ENCODE data around the gene AGTRAP.

AGTRAP gene

GRCh38 chr1:11697893-11698210 lies 38.1 kb upstream of the AGTRAP start:
- TF ChIP-seq TAF1 (IDR thresholded peaks at IDR 0.05; ENCODE audit: borderline replicate concordance, low read depth, low read length) (no peak), POLR2AphosphoS5 (IDR thresholded peaks at IDR 0.05; ENCODE audit: low read depth, low read length) (no peak)
- FAIRE-seq = no peak
- DNase-seq (ENCODE audit: insufficient read length) = no peak

DNA sequence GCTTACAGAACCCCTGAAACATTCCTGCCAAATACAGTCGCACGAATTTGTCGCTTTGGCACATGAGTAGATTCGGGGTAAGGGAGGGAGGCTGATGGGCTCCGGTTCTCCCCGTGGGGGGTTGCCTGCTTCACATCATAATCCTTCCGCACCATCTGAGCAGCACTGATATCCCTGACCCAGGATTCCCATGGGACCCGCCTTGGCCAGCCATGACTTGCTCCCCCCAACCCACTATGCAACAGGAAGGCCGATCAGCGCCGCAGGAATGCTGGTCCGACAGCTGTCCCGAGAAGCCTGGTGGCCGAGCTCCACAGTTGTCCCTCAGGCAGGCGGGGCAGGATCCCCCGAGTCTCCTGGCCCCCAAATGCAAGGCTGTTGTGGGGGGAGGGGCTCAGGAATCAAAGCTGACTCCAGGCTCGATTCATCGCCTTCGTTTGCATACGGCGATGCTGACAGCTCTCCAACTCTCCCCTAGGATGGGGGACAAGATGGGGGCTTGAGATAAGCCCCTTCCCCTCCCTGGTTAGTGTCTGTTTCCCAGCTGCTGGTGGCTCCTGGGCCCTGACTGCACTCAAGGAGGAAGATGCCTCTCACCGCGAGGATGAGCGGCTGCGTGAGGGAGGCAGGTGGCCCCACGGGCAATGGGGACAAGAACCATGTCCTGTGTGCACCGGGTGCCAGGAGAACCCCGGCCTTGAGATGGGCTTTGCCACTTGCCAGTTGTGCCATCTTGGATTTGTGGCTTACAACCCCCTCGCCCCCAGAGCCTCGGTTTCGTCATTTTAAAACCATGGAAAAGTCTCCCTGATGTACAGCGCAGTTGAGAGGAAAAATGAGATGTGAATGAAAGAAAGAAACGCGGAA lies 35.1 kb upstream of the AGTRAP start:
- DNase-seq (ENCODE audit: insufficient read length) (no peak), FAIRE-seq (no peak)
- TF ChIP-seq POLR2A (IDR thresholded peaks at IDR 0.05; ENCODE audit: low read depth, low read length) (no peak), POLR2AphosphoS5 (IDR thresholded peaks at IDR 0.05; ENCODE audit: low read depth, low read length) (no peak), TAF1 (IDR thresholded peaks at IDR 0.05; ENCODE audit: borderline replicate concordance, low read depth, low read length) (no peak)

- TF ChIP-seq POLR2A (IDR thresholded peaks at IDR 0.05; ENCODE audit: low read depth, low read length) (no peak), TAF1 (IDR thresholded peaks at IDR 0.05; ENCODE audit: borderline replicate concordance, low read depth, low read length) (no peak), POLR2AphosphoS5 (IDR thresholded peaks at IDR 0.05; ENCODE audit: low read depth, low read length) (no peak)
- no peak for DNase-seq (ENCODE audit: insufficient read length)
- no peak for FAIRE-seq
These were observed 34.4 kb upstream of the AGTRAP start for GRCh38 chr1:11701551-11701961.

GRCh38 chr1:11701981-11702803 lies 33.7 kb upstream of the AGTRAP start:
- DNase-seq (ENCODE audit: insufficient read length) (no peak), FAIRE-seq (no peak)
- TF ChIP-seq POLR2AphosphoS5 (IDR thresholded peaks at IDR 0.05; ENCODE audit: low read depth, low read length) (no peak), TAF1 (IDR thresholded peaks at IDR 0.05; ENCODE audit: borderline replicate concordance, low read depth, low read length) (no peak), POLR2A (IDR thresholded peaks at IDR 0.05; ENCODE audit: low read depth, low read length) (no peak)

DNA sequence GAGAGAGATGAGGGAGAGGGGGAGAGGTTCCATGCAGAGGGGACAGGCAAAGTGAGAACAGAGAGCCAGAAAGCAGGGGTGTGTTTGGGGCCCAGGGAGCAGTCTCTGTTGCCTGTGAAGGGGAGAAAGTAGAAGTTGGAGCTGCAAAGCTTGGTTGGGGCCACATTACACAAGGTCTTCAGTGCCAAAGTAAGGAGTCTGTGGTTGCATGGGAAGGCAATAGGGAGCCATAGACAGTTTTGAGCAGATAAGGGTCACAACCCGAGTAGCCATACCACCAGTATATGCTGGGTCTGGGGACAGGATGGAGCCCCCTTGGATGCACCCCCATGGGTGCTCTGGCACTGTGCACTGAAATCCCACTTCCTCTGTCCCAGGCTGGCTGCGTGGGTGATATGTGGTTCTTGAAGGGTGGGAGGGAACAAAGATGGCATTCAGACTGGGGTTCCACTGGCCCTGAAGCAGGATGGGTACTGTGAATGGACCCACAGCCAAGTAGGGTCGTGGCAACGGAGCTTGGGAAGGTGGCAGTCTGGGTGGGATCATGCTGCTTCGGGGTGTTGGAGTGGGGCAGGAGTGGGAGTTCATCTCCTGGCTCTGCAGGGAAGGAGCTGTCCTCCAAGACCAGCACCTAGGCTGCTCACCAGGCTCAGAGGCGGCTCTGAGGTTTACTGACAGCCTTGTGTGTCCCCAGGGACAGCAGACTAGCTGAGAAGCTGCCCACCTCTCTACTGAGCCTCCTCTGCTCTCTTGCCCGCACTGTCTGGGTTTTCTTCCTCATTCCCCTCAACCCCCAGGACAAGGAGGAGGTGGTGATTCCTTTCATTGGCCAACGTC lies 32.4 kb upstream of the AGTRAP start:
- TF ChIP-seq TAF1 (IDR thresholded peaks at IDR 0.05; ENCODE audit: borderline replicate concordance, low read depth, low read length) (no peak), POLR2AphosphoS5 (IDR thresholded peaks at IDR 0.05; ENCODE audit: low read depth, low read length) (no peak), POLR2A (IDR thresholded peaks at IDR 0.05; ENCODE audit: low read depth, low read length) (no peak)
- no peak for DNase-seq (ENCODE audit: insufficient read length)
- FAIRE-seq = no peak

DNA sequence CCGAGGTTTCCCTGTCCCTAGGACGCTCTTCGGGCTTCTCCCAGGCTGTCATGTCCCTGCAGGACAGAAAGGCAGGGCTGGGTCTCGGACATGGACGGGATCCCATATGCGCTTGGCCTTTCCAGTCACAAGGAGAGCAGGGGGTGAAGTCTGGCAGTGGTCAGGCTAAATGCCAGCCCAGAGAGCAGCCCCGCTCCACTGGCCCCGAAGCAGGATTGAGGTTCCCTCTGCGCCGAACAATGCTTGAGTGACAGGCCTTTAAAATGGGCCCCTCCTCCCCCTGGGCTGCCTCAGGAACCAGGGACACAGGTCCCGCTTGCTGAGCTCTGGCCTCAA lies 31.8 kb upstream of the AGTRAP start:
- FAIRE-seq = no peak
- TF ChIP-seq POLR2A (IDR thresholded peaks at IDR 0.05; ENCODE audit: low read depth, low read length) = no peak
- TF ChIP-seq TAF1 (IDR thresholded peaks at IDR 0.05; ENCODE audit: borderline replicate concordance, low read depth, low read length) = no peak
- no peak for TF ChIP-seq POLR2AphosphoS5 (IDR thresholded peaks at IDR 0.05; ENCODE audit: low read depth, low read length)

DNA sequence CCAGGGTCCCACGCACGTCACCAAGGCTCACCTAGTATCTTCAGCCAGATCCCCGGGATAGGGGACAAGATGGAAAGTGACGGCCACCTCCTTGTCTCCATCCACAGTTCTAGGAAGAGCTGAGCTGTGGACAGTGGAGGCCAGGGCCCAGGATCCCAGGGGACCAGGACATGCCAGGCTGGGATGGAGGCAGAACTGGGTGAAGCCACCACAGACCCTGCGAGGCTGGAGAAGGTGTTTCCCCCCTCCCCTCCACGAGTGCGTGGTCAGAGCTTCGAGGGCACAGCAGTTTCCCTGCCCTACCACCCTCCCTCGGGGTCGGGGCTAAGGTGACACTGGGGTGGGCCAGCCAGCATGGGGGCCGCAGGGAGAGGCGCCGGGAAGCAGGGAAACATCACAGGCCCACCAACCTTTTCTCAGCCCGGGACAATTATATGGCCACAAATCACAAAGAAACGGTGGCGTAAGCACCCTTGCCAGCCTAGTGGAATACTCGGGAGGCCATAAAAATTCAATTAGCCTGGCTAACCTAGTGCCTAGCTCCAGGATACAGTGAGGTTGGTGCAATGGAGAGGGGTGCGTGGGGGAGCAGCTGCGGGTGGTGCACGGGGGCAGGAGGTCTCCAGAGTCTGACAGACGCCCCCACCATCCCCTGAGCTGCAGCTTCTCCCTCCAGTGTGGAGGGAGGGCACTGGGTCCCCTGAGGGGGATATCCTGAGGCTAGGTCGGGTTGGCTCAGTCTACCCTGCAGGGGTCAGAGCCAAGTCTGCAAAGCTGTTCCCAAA lies 31.1 kb upstream of the AGTRAP start:
- TF ChIP-seq POLR2AphosphoS5 (IDR thresholded peaks at IDR 0.05; ENCODE audit: low read depth, low read length) = no peak
- TF ChIP-seq TAF1 (IDR thresholded peaks at IDR 0.05; ENCODE audit: borderline replicate concordance, low read depth, low read length) = no peak
- no peak for TF ChIP-seq POLR2A (IDR thresholded peaks at IDR 0.05; ENCODE audit: low read depth, low read length)
- FAIRE-seq (no peak), DNase-seq (ENCODE audit: insufficient read length) (no peak)

More for the DNA sequence above, 31.8 kb upstream of the AGTRAP start:
- DNase-seq (ENCODE audit: insufficient read length) = no peak

DNA sequence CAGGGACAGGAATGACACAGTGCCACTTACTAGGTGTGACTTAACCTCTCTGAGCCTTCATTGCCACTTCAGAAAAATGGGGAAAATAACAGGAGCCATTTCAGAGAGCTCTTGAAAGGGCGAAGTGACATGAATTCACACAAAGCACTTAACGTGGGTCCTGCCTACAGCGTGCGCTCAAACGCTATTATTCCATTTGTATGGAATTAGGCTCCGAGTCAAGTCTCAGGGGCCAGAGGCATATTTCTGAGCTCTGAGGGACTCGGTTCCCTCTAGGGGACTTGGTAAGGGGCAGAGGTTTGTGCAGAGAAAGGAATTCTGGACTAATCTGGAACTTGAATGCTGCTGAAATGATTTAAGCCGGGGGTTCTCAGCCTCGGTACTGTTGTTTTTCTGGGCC lies 30.3 kb upstream of the AGTRAP start:
- TF ChIP-seq POLR2AphosphoS5 (IDR thresholded peaks at IDR 0.05; ENCODE audit: low read depth, low read length) = no peak
- no peak for TF ChIP-seq TAF1 (IDR thresholded peaks at IDR 0.05; ENCODE audit: borderline replicate concordance, low read depth, low read length)
- TF ChIP-seq POLR2A (IDR thresholded peaks at IDR 0.05; ENCODE audit: low read depth, low read length) = no peak
- FAIRE-seq (no peak), DNase-seq (ENCODE audit: insufficient read length) (no peak)

DNA sequence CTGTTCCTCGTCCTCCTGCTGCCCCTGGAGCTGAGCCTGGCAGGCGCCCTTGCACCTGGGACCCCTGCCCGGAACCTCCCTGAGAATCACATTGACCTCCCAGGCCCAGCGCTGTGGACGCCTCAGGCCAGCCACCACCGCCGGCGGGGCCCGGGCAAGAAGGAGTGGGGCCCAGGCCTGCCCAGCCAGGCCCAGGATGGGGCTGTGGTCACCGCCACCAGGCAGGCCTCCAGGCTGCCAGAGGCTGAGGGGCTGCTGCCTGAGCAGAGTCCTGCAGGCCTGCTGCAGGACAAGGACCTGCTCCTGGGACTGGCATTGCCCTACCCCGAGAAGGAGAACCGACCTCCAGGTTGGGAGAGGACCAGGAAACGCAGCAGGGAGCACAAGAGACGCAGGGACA lies 29.6 kb upstream of the AGTRAP start:
- FAIRE-seq = no peak

DNA sequence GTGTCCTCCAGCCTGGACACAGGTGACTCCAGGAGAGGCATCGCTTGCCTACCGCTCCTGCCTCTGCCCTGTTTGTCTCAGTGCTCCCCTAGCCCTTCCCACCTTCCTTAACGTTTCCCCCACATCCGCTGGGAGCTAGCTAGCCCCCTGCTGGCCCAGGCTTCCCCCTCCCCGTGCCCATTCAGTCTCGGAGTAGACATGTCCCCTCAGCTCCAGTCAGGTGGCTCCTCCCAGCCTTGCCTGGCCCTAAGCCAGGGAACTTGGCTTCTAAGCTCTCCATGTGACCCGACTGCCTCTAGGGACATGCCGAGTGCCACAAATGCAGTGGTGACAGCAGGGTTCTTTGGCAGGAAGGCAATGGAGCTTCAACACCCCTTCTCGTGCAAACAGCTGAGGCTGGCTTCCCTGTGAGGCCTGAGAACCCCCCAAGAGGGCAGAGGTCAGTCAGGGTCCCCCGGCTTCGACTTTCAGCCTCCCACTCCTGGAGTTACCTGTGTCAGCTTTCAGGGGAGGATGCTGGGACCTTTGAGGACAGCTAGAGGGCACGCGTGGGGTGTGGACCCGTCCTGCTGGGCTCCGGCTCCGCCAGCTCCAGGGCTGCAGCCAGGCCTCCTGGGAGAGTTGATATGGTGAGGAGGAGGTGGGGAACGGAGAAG lies 28.2 kb upstream of the AGTRAP start:
- DNase-seq (ENCODE audit: insufficient read length) (no peak), FAIRE-seq (no peak)
- TF ChIP-seq POLR2AphosphoS5 (IDR thresholded peaks at IDR 0.05; ENCODE audit: low read depth, low read length) (no peak), TAF1 (IDR thresholded peaks at IDR 0.05; ENCODE audit: borderline replicate concordance, low read depth, low read length) (no peak), POLR2A (IDR thresholded peaks at IDR 0.05; ENCODE audit: low read depth, low read length) (no peak)

More for the DNA sequence above, 29.6 kb upstream of the AGTRAP start:
- TF ChIP-seq POLR2AphosphoS5 (IDR thresholded peaks at IDR 0.05; ENCODE audit: low read depth, low read length) (no peak), TAF1 (IDR thresholded peaks at IDR 0.05; ENCODE audit: borderline replicate concordance, low read depth, low read length) (no peak), POLR2A (IDR thresholded peaks at IDR 0.05; ENCODE audit: low read depth, low read length) (no peak)
- no peak for DNase-seq (ENCODE audit: insufficient read length)
